ENCODE data around the gene USP6NL.
"Not testable (repeated sequence)": the region's sequence is repeated elsewhere in the genome, so short reads cannot be mapped to it uniquely, and the experiment has no call there.

The USP6NL gene

DNA sequence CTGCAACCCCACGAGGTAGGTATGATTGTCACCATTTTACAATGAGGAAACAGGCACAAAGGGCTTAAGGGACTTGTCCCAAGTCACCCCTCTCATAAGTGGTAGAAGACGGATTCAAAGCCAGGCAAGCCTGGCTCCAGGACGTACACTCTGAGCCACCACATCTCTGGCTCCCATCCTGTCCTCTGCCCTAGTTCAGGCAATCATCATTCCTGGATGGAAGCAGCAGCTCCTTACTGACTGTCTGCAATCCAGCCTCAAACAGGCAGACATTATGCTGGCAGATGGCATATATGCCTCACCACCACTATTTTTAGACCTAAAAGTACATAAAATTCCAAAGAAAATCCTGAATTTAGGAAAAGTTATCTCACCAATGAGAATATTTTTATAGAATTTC is 100.7 kb downstream of the USP6NL start:
- no peak for DNase-seq

DNA sequence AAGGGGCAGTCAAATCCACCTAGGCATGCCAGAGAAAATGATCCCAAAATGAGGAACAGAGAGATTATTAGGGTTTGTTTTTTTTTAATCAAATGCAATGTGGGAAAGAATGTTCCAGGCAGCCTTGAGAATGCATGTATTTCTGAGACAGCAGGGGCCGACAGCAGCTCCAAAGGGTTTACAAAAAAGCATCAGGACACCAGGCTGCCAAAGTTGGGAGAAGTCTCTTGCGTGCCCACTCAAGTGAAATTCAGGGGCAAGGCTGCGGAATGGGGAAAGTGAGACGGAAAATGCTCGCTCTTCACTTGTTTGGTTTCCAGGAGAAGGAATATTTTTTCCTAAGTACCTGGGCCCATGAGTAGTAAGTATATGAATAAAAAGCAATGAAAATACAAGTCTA is 101.2 kb downstream of the USP6NL start:
- DNase-seq, result no peak

DNA sequence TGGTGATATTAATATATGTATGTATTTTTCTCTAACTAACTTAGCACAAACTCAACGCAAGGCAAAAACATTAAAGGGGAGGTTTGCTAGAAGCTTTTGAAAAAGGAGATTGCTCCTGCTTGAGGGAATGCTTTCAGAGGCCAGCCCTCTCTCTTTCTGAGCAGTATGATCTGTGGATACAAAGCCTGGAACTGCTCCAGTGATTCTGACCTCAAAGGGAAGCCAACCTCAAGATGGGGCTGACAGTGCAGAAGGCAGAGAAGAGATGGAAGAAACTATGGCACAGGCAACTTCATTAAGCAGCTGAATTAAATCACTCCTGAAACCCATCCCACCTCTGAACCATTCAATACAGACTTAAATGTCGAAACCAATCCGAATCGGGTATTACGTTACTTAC is 102.4 kb downstream of the USP6NL start:
- no peak for DNase-seq

DNA sequence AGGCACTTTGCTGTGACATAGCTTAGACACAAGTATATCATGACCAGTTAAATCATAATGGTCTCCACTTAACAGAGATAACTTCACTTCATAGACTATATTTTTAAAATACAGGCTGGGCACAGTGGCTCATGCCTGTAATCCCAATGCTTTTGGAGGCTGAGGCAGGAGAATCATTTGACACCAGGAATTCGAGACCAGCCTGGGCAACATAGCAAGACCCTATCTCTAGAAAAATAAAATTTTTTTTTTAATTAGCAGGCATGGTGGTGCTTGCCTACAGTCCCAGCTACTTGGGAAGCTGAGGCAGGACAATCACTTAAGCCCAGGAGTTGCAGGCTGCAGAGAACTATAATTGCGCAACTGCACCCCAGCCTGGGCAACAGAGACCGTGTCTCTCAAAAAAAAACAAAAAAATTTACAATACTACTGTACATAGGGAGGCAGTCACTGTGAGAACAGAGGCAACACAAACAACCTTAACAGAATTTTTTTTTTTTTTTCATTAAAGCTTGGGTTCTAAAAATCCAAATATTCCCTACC is 105.1 kb downstream of the USP6NL start:
- no peak for DNase-seq

DNA sequence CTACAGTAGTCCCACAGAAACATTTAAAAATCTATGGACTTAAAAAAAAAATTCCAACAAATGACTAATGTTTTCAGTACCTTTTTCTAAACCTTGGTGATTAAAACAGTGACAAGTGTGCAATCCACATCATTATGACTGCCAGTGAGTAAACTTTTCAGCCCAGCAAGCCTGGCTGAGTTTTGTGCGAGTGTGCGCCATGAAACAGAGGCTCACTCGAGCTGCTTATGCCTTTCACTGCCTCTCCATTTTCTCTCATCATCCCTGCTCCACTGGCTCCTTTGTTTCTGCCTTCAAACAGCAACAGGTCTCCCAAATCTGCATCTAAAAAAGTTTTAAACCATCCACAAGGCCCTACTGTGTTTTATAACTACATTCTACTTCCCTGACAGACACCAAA is 105.8 kb downstream of the USP6NL start:
- no peak for DNase-seq

DNA sequence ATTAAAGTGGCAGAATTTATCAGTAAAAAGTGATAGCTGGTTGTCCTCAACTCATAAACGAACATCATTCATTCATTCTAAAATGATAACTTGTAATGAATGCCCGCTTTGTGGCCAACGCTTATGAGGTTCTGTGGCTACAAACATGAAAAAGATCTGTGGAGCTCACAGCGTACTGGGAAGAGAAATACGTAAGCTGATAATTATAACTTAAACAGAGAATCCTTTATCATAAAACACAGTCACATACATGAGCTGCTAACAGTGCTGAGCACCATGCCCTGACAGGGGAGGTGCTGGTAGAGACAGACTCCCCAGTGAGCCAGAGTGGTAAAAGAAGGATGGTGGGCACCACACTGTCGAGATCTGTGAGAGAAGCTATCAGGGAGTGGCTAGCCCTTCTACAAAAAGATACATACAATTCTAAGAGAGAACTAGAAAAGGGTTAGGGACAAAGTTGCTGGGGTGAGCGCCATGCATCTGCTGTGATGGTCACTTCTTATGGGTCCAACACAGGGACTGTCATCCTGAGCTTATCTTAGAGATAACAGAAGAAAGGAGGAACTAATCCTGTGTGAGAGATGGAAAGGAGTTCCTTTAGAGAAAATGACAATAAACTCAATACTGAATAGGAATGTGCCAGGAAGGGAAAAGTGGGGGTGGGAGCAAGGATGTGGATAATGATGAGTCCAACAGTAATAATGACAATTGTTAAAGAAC is 106.7 kb downstream of the USP6NL start:
- no peak for DNase-seq

DNA sequence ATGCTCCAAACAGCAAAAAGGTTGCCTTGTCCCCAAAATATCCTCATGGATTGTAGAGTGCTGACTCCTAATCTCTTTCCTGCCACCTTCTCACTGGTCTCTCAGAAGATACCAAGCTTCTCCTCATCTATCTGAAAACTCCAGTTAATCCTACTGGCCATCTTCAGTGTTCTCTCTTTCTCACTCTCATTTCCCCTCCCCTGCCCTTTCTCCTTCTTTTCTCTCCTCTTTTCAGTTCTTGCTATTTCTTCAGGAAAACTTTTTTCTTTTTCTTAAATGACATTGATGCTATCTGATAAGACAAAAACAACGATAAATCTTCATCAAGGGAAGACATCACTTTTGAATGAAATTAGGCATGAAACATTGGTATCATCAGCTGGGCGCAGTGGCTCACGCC is 109.8 kb downstream of the USP6NL start:
- no peak for DNase-seq

DNA sequence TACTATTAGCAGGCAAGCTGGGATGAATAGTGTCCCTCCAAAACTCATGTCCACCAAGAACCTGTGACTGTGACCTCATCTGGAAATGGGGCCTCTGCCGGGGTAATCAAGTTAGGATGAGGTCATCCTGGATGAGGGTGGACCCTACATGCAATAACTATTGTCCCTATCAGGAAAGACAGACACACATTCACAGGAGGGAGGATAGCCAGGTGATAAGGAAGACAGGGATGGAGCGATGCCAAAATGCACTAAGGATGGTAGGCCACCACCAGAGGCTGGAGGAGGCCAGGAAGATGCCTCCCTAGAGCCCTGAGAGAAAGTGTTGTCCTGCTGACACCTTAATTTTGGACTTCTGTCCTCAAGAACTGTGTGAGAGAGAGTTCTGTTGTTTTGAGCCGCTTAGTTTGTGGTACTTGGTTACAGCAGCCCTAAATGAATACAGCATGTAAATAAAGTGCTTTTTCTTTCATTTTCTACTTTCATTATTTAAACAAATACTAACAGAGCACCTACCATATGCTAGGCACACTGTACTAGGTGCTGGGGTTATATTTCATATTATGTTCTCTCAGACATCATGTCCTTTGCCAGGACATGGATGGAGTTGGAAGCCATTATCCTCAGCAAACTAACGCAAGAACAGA is 111.9 kb downstream of the USP6NL start:
- no peak for DNase-seq

DNA sequence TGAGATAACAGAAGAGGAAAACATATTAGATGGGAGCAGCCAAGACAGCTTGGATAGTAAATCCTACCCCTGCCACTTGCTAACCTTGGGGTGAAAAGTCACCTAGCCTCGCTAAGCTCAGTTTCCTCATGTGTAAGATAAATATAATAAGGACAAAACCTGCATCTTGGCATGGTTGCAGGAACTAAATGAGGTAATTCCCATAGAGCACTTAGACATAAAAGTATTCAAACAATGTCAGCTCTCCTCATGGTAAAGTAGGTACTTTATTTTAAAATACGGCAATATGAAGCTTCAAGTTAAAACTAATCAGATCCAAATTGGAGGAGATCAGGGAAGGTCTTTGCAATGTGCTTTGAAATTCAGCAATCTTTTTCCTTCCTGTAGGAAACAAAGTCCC is 113.1 kb downstream of the USP6NL start:
- no peak for DNase-seq

DNA sequence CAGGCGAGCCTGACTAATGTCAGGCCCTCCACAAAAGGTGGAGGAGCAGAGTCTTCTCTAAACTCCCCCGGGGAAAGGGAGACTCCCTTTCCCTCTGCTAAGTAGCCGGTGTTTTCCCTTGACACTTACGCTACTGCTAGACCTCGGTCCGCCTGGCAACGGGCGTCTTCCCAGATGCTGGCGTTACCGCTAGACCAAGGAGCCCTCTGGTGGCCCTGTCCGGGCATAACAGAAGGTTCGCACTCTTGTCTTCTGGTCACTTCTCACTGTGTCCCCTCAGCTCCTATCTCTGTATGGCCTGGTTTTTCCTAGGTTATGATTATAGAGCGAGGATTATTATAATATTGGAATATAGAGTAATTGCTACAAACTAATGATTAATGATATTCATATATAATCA is 116.5 kb downstream of the USP6NL start:
- not testable (repeated sequence) for DNase-seq

DNA sequence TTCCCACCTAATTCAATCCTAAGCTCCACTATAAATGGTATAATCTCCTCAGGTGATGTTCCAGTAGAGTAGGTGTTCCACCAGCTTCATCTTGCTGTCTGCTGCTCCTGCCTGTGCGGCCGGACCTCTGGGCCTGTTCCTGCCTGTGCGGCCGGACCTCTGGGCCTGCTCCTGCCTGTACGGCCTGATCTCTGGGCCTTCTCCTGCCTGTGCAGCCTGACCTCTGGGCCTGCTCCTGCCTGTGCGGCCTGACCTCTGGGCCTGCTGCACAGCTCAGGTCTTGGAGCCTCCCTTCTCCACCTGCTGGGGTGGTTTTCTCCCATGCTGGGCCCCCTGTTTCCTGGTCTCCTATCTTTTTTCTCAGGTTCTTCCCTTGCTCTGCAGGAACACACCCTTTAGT is 117.8 kb downstream of the USP6NL start:
- DNase-seq, result no peak

DNA sequence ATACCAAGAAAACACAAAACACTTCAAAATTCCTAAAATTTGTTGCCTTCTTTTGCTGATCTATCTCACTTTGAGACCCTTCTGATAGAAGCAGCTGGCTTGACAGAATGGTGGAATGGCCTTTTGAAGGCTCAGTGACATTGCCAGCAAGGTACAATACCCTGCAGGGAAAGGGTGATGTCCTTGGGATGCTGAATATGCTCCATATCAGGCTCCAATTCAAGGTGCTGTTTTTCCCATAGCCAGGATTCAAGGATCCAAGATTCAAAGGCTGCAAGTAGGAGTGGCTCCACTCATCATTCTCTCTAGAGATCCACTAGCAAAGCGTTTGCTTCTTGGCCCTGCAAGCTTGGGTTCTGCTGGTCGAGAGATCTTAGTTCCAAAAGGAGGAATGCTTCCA is 120.4 kb downstream of the USP6NL start:
- DNase-seq, result no peak

DNA sequence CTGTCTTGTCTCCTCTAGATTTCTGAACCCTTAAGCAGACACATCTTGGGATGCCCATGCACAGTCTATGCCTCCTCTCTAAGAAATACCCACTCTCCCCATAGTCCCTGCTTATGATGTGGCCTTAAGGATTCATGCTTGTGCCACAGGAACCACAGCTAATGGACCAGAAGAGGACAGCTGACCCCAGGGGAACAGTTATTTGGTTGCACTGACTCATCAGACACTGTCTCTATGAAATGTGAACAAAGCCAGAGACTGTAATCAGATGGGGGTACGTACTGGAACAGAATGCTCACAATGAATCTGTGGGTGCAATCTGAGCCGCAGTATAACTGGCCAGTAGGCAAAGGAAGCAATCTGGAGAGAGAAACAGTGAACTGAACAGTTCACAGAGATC is 121.9 kb downstream of the USP6NL start:
- DNase-seq, result no peak

DNA sequence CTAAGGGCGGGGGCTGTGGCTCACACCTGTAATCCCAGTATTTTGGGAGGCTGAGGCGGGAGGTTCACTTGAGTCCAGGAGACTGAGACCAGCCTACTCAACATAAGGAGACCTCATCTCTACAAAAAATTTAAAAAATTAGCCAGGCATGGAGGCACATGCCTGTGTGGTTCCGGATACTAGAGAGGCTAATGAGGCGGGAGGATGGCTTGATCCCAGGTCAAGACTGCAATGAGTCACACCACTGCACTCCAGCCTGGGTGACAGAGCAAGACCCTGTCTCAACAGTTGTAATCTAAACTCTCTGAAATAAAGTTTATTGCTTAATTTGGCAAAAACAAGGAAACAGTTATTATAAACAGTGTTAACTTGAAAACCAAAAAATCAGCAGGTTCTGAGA is 123.3 kb downstream of the USP6NL start:
- no peak for DNase-seq

DNA sequence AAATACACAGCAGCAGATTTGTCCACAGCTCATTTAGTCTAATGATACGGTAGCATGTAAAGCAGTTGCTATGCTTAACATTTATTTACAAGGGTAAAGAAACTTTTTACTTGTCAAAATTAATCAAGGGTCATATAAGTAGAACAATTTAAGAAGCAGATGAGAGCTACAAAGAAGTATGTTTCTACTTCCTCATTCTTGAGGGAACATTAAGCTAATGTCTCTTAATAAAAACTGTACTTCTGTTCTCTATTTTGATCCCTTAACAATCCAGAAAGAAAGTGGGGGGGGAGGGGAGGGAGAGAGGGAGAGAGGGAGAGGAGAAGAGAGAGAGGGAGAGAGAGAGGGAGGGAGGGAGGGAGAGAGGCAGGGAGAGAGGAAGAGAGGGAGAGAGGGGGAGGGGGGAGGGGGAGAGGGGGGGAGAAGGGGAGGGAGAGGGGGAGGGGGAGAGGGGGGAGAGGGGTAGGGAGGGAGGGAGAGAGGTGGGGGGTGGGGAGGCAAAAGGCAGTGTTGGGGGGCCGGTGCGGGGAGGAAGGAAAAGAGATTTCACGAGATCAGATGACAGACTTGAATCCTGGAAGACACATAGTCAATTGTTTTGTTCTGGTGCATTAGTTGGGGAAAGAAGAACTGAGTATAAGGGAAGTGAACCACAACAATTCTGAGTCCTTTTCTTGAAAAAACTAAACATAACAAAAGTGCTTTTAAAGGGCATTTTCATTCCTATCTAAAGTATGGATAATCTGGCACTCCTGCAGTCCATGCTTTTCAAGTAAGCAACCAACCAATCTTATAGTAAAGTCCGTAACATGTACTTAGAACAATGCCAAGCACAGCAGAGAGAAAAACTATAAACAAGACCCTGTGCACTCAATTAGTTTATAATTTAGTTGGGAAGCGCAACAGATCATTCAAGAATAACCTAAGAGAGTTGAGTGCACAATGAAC is 128.0 kb downstream of the USP6NL start:
- DNase-seq, result no peak

DNA sequence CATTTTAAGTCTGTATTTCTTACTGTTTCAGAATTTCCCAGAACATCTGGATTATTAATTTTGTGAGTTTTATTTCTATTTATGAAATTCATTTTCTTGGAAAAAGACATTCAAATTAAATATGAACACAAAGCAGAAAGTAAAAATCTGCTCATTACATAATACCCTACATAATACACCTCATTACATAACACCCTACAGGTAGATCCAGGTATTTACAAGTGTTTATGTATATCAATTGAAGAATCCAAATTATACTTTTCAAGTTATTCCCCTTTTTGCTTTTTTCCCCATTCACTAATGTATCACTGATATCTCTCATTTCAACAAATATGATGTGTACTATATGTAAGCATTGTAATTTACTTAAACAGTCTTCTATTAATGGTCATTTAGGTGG is 129.1 kb downstream of the USP6NL start:
- no peak for DNase-seq

DNA sequence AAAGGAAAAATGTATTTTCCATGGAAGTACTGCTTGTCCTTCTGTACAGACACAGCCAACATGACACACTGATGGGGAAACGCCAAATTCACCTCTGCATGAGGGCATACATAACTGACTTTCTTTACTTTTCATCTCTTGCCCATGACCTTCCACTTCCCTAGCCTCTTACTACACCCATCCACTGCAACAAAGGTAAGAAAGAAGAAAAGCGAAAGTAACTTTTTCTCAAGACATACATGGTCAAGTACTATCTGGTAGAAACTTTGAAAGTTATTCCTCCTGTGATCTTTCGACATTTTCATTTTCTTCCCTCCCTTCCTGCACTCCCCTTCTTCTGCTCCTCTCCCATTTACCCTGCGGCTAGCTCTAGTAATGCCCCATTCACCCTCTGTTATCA is 130.8 kb downstream of the USP6NL start:
- DNase-seq, result no peak

DNA sequence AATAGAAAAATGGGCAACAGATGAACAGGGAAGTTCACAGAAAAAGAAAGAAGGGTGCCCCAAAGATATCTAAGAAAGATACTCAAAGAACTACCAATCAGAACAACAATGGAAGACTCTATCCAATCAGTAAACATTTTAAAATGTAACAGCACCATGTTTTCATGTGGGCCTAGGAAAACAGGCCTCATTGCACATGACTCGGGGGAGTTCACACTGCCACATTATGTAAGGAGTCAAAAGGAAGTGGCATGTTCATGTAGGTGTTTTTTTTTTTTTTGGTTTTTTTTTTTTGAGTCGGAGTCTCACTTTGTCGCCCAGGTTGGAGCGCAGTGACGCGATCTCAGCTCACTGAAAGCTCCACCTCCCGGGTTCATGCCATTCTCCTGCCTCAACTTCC is 132.2 kb downstream of the USP6NL start:
- no peak for DNase-seq

DNA sequence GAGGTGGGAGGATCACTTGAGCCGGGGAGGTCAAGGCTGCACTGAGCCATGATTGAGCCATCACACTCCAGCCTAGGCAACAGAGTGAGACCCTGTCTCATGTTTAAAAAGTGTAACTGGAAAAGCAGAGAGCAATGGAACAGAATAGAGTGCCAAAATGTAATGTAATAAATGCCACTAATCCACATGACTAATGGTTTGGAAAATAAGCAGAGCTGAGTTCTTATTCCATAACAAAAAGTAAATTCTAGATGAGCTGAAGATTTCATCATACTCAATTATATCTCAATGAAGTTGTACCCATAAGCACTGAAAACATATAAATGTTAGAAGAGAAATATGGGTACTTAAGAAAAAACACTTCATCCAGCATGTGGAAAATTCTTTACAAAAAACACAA is 132.6 kb downstream of the USP6NL start:
- DNase-seq, result no peak

DNA sequence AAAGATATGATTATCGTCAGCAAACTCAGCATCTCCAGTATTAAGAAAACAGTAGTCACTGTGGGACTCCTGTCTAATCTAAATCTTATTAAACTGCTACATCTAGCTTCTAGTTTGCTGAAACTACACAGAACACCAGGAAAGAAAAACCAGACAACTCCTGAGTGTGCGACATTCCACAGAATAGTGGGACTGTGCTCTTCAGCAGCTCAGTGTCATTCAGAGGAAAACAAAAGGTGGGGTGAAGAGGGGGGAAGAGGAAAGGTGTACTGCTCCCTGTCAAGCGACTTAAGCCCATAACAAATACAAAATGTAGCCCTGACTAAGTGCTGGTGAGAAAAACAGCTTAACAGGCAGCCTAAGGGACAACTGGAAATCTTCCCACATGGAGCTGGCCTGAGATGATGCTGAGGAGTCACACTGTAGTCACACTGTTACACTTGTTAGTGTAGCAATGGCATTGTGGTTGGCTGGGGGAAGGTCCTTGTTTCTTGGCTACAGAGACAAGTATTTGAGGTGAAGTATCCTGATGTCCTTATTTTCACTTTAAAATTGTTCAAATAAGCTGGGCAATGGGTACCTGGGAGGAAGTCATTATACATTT is 135.5 kb downstream of the USP6NL start:
- no peak for DNase-seq

DNA sequence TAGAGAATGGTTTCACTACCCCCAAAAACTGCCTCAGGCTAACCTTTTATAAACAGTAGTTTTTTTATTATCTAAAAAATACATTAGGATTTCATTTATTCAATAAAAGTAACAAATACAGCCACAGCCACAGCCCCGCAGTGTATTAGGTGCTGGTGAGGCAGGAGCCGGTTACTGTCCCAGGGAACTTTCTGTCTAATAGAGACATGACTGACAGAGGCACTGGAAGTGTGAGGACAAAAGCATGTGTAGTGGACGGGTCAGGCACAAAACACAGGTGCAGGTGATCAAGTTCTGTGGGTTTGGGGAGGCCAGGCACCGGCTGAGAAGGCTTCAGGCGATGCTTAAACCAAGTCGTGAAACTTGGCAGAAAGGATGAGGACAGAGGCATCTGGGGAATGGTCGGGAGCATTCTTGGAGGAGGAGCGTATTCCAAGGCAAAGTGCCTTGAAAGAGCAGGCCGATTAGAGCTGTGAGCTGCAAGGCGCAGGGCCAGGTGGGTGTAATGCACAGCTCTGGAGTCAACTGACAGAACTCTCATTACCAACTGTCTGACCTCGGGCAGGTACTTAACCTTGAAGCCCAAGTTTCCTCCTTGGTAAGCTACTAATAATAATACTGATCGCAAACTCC is 138.2 kb downstream of the USP6NL start:
- no peak for DNase-seq

DNA sequence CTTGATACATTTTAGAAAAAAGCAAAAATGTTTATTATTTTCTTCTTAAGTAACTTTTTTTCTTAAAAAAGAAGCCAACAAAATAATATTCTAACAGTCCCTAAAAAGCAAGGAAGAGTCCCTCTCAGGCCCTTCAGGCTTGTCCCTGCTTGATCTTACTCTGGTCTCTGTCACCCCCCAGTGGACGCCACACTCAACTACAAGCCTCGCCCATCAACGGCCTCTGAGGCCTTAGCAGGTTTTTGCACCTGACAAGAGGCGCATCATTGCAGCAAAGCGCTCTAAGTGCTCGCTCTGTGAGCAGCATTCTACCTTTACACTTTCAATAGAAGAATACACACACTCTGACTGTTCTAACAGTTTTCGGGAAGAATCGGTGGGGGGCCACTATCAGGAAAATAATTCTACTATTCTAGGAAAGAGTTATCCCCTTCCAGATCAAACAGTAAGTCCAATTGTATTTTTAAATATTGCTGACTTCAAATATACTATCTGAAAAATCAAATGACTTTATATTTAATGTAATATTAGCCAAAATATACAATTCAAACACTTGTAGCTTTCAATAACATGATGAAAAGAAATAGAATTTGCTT is 139.2 kb downstream of the USP6NL start:
- DNase-seq, result peak; percentile 62

All from NCI-H2227 treated with DMSO at 0.1 percent for 48 hours (cell line).